HG03196 (cell line): ENCODE results near the gene PHF21B.
"Not testable (repeated sequence)": the region's sequence is repeated elsewhere in the genome, so short reads cannot be mapped to it uniquely, and the experiment has no call there.

Experiments used
- ATAC-seq: cut with Tn5 transposase; IDR thresholded peaks from one replicate; pipeline ENCODE4 v1.9.1; 2021; ENCODE audit not compliant: unreplicated experiment

The PHF21B gene

GRCh38 chr22:44963832-44964721, 45.7 kb downstream of the PHF21B start:
- ATAC-seq: no peak

DNA sequence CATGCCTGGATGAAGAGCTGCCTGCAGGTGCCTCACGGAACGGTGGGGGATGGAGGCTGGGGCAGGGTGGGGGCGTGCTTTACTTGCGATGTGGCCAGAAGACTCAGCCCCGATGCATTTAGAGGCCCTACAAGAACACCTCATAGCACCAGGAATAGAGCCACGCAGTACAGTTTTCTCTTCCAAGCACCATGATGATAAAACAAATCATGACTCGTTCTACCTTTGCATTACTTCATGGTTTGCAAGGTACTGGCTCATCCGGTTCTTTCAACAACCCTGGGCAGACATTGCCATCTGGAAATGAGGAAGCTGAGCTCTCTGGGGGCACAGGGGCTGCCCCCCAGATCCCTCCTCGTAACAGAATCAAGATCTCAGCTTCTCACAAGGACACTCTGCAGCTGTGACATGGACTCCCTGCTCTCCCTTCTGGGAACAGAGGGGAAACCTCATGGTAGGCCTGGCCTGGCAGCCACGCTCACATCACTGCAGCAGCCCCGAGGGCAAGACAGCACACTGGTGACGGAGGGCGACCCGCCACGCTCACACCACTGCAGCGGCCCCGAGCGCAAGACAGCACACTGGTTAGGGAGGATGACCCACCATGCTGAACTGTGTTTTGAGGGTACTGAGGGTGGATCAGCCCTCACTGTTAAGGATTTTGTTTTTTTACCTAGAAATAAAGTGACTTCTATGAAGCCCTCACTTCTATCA, 46.9 kb downstream of the PHF21B start:
- ATAC-seq: no peak

DNA sequence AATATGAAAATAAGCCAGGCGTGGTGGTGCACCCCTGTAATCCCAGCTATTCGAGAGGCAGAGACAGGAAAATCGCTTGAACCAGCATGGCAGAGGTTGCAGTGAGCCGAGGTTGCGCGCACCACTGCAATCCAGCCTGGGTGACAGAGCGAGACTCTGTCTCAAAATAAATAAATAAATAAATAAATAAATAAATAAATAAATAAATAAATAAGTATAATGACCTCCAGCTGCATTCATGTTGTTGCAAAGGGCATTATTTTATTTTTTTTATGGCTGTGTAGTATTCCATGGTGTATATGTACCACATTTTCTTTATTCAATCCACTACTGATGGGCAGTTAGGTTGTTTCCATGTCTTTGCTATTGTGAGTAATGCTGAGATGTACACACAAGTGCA, 48.1 kb downstream of the PHF21B start:
- not testable (repeated sequence) for ATAC-seq

- no peak for ATAC-seq
Observed at GRCh38 chr22:44956840-44957767, 52.7 kb downstream of the PHF21B start.

- ATAC-seq: no peak
Observed at GRCh38 chr22:44955102-44955501, 54.7 kb downstream of the PHF21B start.

DNA sequence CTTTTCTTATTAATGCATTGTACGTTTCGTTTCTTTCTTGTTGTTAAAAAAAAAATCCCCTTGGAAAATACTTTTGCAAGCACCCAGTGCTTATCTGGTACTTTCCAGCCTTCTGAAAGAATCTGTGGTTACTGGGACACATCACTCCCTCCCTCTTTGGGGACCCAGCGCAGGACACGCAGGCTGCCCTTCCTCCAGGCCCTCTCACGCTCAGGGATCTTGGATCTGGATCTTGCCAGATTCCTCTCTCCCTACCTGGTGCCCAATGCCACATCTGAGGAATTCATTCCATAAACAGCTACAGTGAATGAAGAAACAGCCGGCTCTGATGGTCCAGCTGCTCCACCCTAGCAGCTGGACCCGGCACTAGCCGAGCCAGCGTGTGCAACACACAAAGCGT, 55.7 kb downstream of the PHF21B start:
- ATAC-seq: no peak

DNA sequence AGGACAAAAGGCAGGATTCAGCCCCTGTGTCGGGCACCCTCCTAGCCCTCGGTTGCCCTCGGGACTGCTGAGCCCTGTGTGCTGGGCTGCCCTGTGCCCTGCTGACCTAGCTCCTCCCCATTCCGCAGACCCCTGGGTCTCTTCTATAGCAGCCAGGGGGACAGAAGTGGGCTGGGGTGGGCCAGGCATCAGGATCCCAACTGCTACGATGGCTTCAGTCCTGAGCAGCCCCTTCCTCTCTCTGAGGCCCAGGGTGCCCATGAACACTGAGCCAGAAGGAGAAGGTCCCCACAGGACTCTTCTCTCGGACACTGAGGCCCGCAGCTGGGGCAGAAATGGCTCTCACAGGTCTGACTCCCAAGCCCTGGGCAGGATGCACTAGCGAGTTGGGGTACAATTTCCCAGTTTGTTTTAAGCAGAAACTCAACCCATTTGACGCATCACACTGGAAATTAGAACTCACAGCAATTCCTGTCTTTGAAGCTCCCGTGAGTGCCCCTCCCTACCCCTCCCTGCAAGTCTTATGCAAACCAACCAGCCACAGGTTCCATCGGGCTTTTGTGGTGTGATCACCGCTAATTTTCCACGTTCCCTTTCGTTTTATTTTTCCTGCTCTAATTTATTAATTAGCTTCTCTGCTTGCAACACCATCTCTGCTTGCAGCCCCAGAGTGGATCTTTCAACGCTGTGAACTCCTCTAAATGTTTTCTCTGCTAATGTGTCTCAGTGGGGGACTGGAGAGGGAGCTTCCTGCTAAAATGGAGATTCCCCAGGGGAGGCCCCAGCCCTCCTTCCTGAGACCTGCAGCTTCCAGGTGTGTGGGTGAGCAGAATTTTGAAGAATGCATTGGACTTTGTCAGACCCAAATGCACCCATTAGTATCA, 56.7 kb downstream of the PHF21B start:
- ATAC-seq: no peak

GRCh38 chr22:44951510-44951816, 58.3 kb downstream of the PHF21B start:
- ATAC-seq: no peak

DNA sequence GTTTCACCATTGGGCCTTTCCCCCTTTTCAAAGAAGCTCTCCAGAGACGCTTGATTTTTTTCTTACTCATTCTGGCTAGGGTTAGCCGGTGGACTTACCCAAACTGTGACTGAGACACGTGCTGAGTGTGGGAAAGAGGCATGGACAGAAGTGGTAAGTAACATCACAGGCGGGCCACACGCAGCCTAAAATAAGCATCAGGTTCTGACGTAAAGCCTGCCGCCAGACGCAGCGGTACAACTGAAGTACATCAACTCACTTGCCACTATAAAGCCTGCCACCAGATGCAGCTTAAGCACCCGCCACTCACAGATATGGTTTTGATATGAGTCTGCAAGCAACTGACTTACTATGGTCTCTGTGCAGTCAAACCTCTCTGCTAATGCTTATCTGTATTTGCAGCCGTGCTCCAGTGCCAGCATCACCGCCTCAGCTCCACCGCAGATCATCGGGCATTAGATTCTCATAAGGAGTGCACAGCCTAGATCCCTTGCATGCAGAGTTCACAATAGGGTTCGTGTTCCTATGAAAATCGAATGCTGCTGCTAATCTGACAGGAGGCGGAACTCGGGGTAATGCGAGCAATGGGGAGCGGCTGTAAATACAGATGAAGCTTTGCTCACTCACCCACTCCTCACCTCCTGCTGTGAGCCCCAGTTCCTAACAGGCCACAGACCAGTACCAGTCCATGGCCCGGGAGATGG, 58.8 kb downstream of the PHF21B start:
- ATAC-seq: no peak

DNA sequence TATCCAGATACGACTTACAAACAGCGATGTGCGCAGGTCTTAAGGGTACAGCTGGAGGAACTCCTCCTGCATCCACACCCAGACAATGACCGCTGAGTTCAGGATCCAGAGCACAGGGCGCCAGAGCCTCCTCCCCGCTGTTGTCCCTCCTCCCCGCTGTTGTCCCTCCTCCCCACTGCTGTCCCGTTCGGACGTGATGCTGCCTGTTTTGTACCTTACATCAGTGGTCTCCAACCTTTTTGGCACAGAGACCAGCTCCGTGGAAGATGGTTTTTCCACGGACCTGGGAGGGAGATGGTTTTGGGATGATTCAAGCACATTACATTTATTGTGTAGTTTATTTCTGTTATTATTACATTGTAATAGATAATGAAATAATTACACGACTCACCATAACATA, 62.0 kb downstream of the PHF21B start:
- ATAC-seq: no peak

- ATAC-seq: no peak
Observed at GRCh38 chr22:44947049-44947448, 62.8 kb downstream of the PHF21B start.

GRCh38 chr22:44944883-44945601, 64.8 kb downstream of the PHF21B start:
- no peak for ATAC-seq

DNA sequence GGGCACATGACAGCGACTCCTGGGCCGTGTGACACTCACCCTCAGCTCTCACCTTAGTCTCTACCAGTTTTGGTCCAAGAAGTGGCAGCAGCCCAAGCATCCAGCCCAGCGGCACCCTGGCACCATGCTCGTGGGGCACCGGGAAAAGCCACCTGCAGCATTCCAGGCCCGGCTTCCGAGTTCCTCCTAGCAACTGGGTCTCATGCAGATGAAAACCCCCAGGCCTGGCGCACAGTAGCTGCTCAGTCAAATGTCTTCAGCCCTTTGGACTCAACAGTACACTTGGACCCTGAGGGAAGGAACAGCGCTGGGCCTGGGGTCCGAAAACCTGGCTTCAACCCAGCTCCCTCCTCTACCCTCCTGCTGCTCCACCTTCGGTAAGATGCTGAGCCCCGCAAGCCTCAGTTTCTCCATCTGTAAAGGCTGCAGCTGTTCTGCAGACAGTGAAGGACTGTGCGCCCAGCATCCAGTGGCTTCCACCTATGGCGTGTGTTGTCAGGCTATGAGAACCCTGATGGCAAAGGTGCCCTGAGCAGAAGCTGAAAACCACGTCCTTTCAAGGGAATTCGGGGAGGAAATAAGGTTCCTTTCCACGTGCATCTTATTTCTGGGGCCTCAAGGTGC, 66.0 kb downstream of the PHF21B start:
- no peak for ATAC-seq

GRCh38 chr22:44942979-44943700, 66.7 kb downstream of the PHF21B start:
- no peak for ATAC-seq

DNA sequence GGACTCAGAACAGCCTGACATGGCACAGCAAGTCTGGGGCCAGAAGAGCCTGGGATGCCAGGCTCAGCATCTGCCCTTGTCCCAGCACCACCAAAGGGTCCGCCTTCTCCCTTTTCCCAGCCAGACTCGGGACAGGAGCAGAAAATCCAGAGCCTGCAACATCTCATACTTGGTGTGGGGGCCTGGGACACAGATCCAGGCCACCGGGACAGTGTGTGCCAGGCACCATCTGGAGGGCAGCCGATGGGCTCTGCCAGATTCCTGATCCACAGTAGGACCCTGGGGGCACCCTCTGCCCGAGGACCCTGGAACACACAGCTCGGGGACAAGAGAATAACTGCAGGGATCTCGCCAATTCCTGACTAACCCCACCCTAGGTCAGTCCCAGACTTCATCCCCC, 67.7 kb downstream of the PHF21B start:
- ATAC-seq: no peak

DNA sequence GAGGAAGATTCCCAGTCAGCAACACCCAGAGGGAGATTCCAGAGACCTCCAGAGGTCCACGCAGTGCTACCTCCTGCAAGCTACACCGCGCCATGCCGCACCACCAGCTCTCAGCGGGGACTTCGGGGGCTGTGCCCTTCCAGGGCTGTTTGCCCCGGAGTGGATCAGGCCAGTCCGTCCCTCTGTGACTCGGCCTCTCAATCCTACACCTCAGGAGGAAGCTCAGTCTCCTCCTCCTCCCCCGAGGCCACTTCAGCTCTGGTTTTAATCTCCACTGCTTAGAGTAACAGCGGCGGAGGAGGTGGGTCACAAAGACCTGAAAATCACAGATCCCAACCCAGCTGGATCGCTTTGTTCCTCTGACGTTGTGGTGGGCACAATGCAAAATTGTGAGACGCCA, 68.6 kb downstream of the PHF21B start:
- no peak for ATAC-seq

DNA sequence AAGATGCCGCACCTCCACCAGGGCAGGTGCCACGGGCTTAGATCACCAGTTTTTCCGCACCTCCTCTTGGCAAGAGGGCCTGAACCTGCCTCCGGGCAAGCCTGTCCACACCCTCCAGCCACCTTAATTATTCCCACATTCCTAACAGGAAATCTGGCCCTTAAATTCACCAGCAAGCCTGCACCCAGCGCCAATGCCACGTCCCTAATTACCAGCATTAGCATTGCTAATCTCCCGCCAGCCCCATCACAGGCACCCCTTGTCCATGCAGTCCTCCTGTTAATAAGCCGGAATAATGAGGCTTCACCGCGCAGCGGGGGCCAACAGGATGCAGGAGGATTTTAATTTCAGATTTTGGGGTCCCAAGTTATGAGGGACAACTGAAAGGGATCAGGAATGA, 69.7 kb downstream of the PHF21B start:
- ATAC-seq: no peak

DNA sequence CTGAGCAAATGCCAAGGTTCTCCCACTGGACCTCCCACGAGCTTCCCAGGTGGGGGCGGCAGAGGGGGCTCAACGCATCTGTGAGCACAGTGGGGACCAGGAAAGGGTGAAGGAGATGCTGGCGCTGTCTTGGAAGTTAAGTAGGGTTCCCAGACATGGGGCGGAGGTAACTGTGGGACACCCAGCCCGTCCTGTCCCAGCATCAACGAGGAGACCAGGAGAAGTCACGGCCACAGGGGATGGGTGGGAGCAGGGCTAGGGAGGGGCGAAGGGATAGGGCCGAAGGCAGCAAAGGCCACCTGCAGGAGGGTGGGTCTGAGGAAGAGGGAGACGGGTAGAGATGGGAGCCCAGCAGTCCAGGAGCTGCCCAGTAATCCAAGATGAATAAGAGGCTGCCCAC, 70.4 kb downstream of the PHF21B start:
- ATAC-seq: no peak
